ENCODE data around the gene SGIP1.
A peak's percentile ranks its signal among the peaks of the same experiment; 100 is the strongest.

The SGIP1 gene

GRCh38 chr1:66676613-66677298 is 142.8 kb downstream of the SGIP1 start:
- TF ChIP-seq EZH2 (IDR thresholded peaks at IDR 0.05) (no peak), POLR2AphosphoS5 (IDR thresholded peaks at IDR 0.05; ENCODE audit: borderline replicate concordance, low read depth, low read length) (no peak)
- Histone ChIP-seq H3K27ac (peak overlapping the region; percentile 86), H3K9me3 (ENCODE audit: low read depth, low read length) (no peaks in the 10 kb centered on the region), H3K4me3 (peak overlapping the region; percentile 24), H3K36me3 (ENCODE audit: insufficient read depth, low read length) (no peaks in the 10 kb centered on the region), H3K9ac (ENCODE audit: insufficient read length) (peak overlapping the region; percentile 52)
- DNase-seq (ENCODE audit: low read depth, low spot score), result peak; percentile 45

- Histone ChIP-seq H3K9ac (ENCODE audit: insufficient read length) (no peak overlapping the region), H3K4me3 (no peak overlapping the region), H3K27ac (no peak overlapping the region), H3K9me3 (ENCODE audit: low read depth, low read length) (no peaks in the 10 kb centered on the region), H3K36me3 (ENCODE audit: insufficient read depth, low read length) (no peaks in the 10 kb centered on the region)
- no peak for DNase-seq (ENCODE audit: low read depth, low spot score)
- TF ChIP-seq EZH2 (IDR thresholded peaks at IDR 0.05) (no peak), POLR2AphosphoS5 (IDR thresholded peaks at IDR 0.05; ENCODE audit: borderline replicate concordance, low read depth, low read length) (no peak), FOXP2 (optimal IDR thresholded peaks at IDR 0.05; ENCODE audit: control extremely low read depth, extremely low read length, insufficient read depth) (no peak)
Measured at GRCh38 chr1:66678146-66678545, 144.2 kb downstream of the SGIP1 start.

DNA sequence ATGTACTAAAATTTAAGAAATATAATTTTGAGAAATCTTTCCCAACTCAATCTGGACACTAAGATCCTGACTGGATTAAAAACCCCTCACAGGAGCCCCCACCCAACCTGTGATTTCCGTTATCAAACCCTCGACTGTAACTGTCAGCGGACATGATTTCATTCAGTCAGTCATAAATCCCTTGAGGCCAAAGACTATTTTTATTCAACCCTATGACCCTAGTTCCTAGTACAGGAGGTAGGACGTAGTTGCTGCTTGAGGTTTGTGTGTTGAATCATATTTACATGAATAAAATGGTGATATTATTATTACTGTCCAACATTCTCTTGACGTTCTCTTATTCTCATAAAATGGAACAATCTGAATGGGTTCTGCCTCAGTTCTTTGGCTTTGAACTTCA is 145.2 kb downstream of the SGIP1 start:
- H3K9ac ChIP-seq (ENCODE audit: insufficient read length), result no peak overlapping the region
- no peak for TF ChIP-seq EZH2 (IDR thresholded peaks at IDR 0.05)
- no peak for TF ChIP-seq POLR2AphosphoS5 (IDR thresholded peaks at IDR 0.05; ENCODE audit: borderline replicate concordance, low read depth, low read length)
- TF ChIP-seq FOXP2 (optimal IDR thresholded peaks at IDR 0.05; ENCODE audit: control extremely low read depth, extremely low read length, insufficient read depth), result no peak
- DNase-seq (ENCODE audit: low read depth, low spot score), result no peak
- H3K9me3 ChIP-seq (ENCODE audit: low read depth, low read length), result no peaks in the 10 kb centered on the region
- no peak overlapping the region for H3K27ac ChIP-seq
- no peaks in the 10 kb centered on the region for H3K36me3 ChIP-seq (ENCODE audit: insufficient read depth, low read length)
- H3K4me3 ChIP-seq, result no peak overlapping the region

- H3K9ac ChIP-seq (ENCODE audit: insufficient read length), result no peak overlapping the region
- TF ChIP-seq POLR2AphosphoS5 (IDR thresholded peaks at IDR 0.05; ENCODE audit: borderline replicate concordance, low read depth, low read length), result no peak
- no peak for TF ChIP-seq FOXP2 (optimal IDR thresholded peaks at IDR 0.05; ENCODE audit: control extremely low read depth, extremely low read length, insufficient read depth)
- TF ChIP-seq EZH2 (IDR thresholded peaks at IDR 0.05), result no peak
- H3K36me3 ChIP-seq (ENCODE audit: insufficient read depth, low read length), result no peaks in the 10 kb centered on the region
- H3K4me3 ChIP-seq, result no peak overlapping the region
- DNase-seq (ENCODE audit: low read depth, low spot score), result no peak
- H3K9me3 ChIP-seq (ENCODE audit: low read depth, low read length), result no peaks in the 10 kb centered on the region
- H3K27ac ChIP-seq, result no peak overlapping the region
Measured at GRCh38 chr1:66681686-66682085, 147.7 kb downstream of the SGIP1 start.

DNA sequence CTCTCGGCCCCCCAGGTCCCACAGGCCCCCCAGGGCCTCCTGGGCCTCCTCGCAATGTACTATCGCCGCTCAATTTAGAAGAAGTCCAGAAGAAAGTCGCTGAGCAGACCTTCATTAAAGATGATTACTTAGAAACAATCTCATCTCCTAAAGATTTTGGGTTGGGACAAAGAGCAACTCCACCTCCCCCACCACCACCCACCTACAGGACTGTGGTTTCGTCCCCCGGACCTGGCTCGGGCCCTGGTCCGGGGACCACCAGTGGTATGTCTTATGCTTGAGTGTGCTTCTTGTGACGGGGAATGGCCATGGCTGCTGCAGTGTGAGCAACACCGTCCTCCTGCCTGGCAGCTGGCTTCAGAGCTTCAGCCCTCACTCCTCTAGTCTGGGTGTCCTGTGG is 148.2 kb downstream of the SGIP1 start:
- Histone ChIP-seq H3K9ac (ENCODE audit: insufficient read length) (no peak overlapping the region), H3K36me3 (ENCODE audit: insufficient read depth, low read length) (no peaks in the 10 kb centered on the region), H3K4me3 (no peak overlapping the region), H3K9me3 (ENCODE audit: low read depth, low read length) (no peaks in the 10 kb centered on the region), H3K27ac (no peak overlapping the region)
- TF ChIP-seq EZH2 (IDR thresholded peaks at IDR 0.05) (no peak), FOXP2 (optimal IDR thresholded peaks at IDR 0.05; ENCODE audit: control extremely low read depth, extremely low read length, insufficient read depth) (no peak), POLR2AphosphoS5 (IDR thresholded peaks at IDR 0.05; ENCODE audit: borderline replicate concordance, low read depth, low read length) (no peak)
- DNase-seq (ENCODE audit: low read depth, low spot score), result no peak

DNA sequence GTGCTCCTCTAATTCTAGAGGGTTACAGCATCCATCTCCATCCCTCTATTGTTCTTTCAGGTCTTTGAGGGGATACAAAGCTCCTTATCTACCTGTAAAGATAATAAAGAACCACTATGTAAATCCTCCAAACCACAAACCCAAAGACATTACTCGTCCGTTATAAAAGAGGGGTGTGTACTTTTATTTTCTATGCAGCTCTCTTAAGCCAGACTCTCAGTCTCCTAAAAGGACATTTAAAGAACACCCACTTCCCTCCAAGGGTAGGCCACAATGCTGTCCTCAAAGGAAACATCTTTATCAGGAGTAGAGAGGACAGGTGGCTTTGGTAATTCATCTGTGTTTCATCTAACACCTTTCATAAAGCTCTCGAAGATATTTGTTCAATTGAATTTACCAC is 150.4 kb downstream of the SGIP1 start:
- H3K9me3 ChIP-seq (ENCODE audit: low read depth, low read length), result no peaks in the 10 kb centered on the region
- no peak overlapping the region for H3K4me3 ChIP-seq
- DNase-seq (ENCODE audit: low read depth, low spot score), result no peak
- no peak overlapping the region for H3K9ac ChIP-seq (ENCODE audit: insufficient read length)
- no peak for TF ChIP-seq FOXP2 (optimal IDR thresholded peaks at IDR 0.05; ENCODE audit: control extremely low read depth, extremely low read length, insufficient read depth)
- TF ChIP-seq EZH2 (IDR thresholded peaks at IDR 0.05), result no peak
- no peak for TF ChIP-seq POLR2AphosphoS5 (IDR thresholded peaks at IDR 0.05; ENCODE audit: borderline replicate concordance, low read depth, low read length)
- H3K27ac ChIP-seq, result no peak overlapping the region
- no peaks in the 10 kb centered on the region for H3K36me3 ChIP-seq (ENCODE audit: insufficient read depth, low read length)

GRCh38 chr1:66685265-66685664 is 151.3 kb downstream of the SGIP1 start:
- Histone ChIP-seq H3K4me3 (no peak overlapping the region), H3K27ac (no peak overlapping the region), H3K9ac (ENCODE audit: insufficient read length) (no peak overlapping the region), H3K36me3 (ENCODE audit: insufficient read depth, low read length) (no peaks in the 10 kb centered on the region), H3K9me3 (ENCODE audit: low read depth, low read length) (no peaks in the 10 kb centered on the region)
- TF ChIP-seq EZH2 (IDR thresholded peaks at IDR 0.05), result no peak
- TF ChIP-seq POLR2AphosphoS5 (IDR thresholded peaks at IDR 0.05; ENCODE audit: borderline replicate concordance, low read depth, low read length), result no peak
- no peak for TF ChIP-seq FOXP2 (optimal IDR thresholded peaks at IDR 0.05; ENCODE audit: control extremely low read depth, extremely low read length, insufficient read depth)
- no peak for DNase-seq (ENCODE audit: low read depth, low spot score)

GRCh38 chr1:66685670-66686069 is 151.7 kb downstream of the SGIP1 start:
- Histone ChIP-seq H3K4me3 (no peak overlapping the region), H3K27ac (no peak overlapping the region), H3K36me3 (ENCODE audit: insufficient read depth, low read length) (no peaks in the 10 kb centered on the region), H3K9me3 (ENCODE audit: low read depth, low read length) (no peaks in the 10 kb centered on the region), H3K9ac (ENCODE audit: insufficient read length) (no peak overlapping the region)
- TF ChIP-seq EZH2 (IDR thresholded peaks at IDR 0.05) (no peak), FOXP2 (optimal IDR thresholded peaks at IDR 0.05; ENCODE audit: control extremely low read depth, extremely low read length, insufficient read depth) (no peak), POLR2AphosphoS5 (IDR thresholded peaks at IDR 0.05; ENCODE audit: borderline replicate concordance, low read depth, low read length) (no peak)
- no peak for DNase-seq (ENCODE audit: low read depth, low spot score)

- no peak for DNase-seq (ENCODE audit: low read depth, low spot score)
- no peak overlapping the region for H3K9ac ChIP-seq (ENCODE audit: insufficient read length)
- H3K4me3 ChIP-seq, result no peak overlapping the region
- no peaks in the 10 kb centered on the region for H3K36me3 ChIP-seq (ENCODE audit: insufficient read depth, low read length)
- TF ChIP-seq POLR2AphosphoS5 (IDR thresholded peaks at IDR 0.05; ENCODE audit: borderline replicate concordance, low read depth, low read length) (no peak), EZH2 (IDR thresholded peaks at IDR 0.05) (no peak), FOXP2 (optimal IDR thresholded peaks at IDR 0.05; ENCODE audit: control extremely low read depth, extremely low read length, insufficient read depth) (no peak)
- H3K27ac ChIP-seq, result no peak overlapping the region
- no peaks in the 10 kb centered on the region for H3K9me3 ChIP-seq (ENCODE audit: low read depth, low read length)
Measured at GRCh38 chr1:66686406-66686805, 152.5 kb downstream of the SGIP1 start.

Measured in SK-N-MC (cell line).